OCI-LY1 (cell line): ENCODE measurements around the gene HSPB9.

ENCODE experiments used
- H2AFZ ChIP-seq: fragments of 200-600 bp; sonication (generic), shearing (Covaris generic); 2 replicates; pipeline ENCODE4 v1.6.0; 2014; ENCODE audit warnings: antibody characterized with exemption, mild to moderate bottlenecking, low read length
- H3F3A ChIP-seq: fragments of 200-600 bp; sonication (generic), shearing (Covaris generic); 2 replicates; pipeline ENCODE4 v1.6.0; 2014; ENCODE audit warnings: mild to moderate bottlenecking, antibody characterized with exemption, low read length, moderate library complexity; ENCODE audit not compliant: insufficient read depth
- H3K27ac ChIP-seq: fragments of 200-600 bp; sonication (generic); 2 replicates; pipeline ENCODE4 v1.5.1; 2014; ENCODE audit warnings: low read length, mixed run types, mild to moderate bottlenecking, low read depth; ENCODE audit not compliant: poor library complexity, severe bottlenecking
- H3K27me3 ChIP-seq: fragments of 200-600 bp; sonication (generic); 2 replicates; pipeline ENCODE4 v1.6.0; 2014; ENCODE audit warnings: antibody characterized with exemption, mild to moderate bottlenecking, low read length, moderate library complexity; ENCODE audit not compliant: insufficient read depth
- H3K36me3 ChIP-seq: fragments of 200-600 bp; sonication (generic); 2 replicates; pipeline ENCODE4 v1.6.1; 2014; ENCODE audit warnings: mild to moderate bottlenecking, antibody characterized with exemption, low read length, moderate library complexity, mixed read lengths; ENCODE audit not compliant: insufficient read depth
- H3K4me1 ChIP-seq: fragments of 200-600 bp; sonication (generic); 2 replicates; pipeline ENCODE4 v1.5.1; 2014; ENCODE audit warnings: mild to moderate bottlenecking, low read length, moderate library complexity; ENCODE audit not compliant: insufficient read depth, severe bottlenecking
- H3K4me2 ChIP-seq: fragments of 200-600 bp; sonication (generic), shearing (Covaris generic); 2 replicates; pipeline ENCODE4 v1.6.1; 2014; ENCODE audit warnings: low read length
- H3K4me3 ChIP-seq: fragments of 200-600 bp; sonication (generic); 2 replicates; pipeline ENCODE4 v1.5.1; 2014; ENCODE audit warnings: low read length, low read depth, mild to moderate bottlenecking, mixed read lengths; ENCODE audit not compliant: poor library complexity, severe bottlenecking
- H3K79me2 ChIP-seq: fragments of 200-600 bp; shearing (Covaris generic); 2 replicates; pipeline ENCODE4 v1.6.1; 2016; ENCODE audit warnings: mixed run types, low read length, mixed read lengths; ENCODE audit not compliant: insufficient read depth
- H3K9ac ChIP-seq: fragments of 200-600 bp; sonication (generic), shearing (Covaris generic); 2 replicates; pipeline ENCODE4 v1.6.1; 2014; ENCODE audit warnings: mild to moderate bottlenecking, low read length, mixed read lengths
- H3K9me2 ChIP-seq: fragments of 200-600 bp; sonication (generic), shearing (Covaris generic); 2 replicates; pipeline ENCODE4 v1.6.1; 2014; ENCODE audit warnings: low read depth, mild to moderate bottlenecking, low read length, mixed read lengths
- H3K9me3 ChIP-seq: fragments of 200-600 bp; shearing (Covaris generic); 2 replicates; pipeline ENCODE4 v1.6.1; 2014; ENCODE audit warnings: low read length, mixed read lengths
- H4K20me1 ChIP-seq: fragments of 200-600 bp; sonication (generic), shearing (Covaris generic); 2 replicates; pipeline ENCODE4 v1.6.0; 2016; ENCODE audit warnings: mild to moderate bottlenecking, low read length; ENCODE audit not compliant: insufficient read depth
- EZH2 ChIP-seq: fragments of 200-600 bp; sonication (generic), shearing (Covaris generic); IDR thresholded peaks from 2 replicates; pipeline ENCODE4 v1.8.0; 2017; ENCODE audit warnings: borderline replicate concordance, mixed run types, mild to moderate bottlenecking, antibody characterized with exemption, low read length, moderate library complexity, mixed read lengths
- TF ChIP-seq, protein P1 (sequence below): fragments of 200-600 bp; sonication (generic), shearing (Covaris generic); IDR thresholded peaks from 2 replicates; pipeline ENCODE4 v1.5.1; 2017; ENCODE audit warnings: mild to moderate bottlenecking, antibody characterized with exemption, low read length, moderate library complexity, mixed read lengths

HSPB9 gene

DNA sequence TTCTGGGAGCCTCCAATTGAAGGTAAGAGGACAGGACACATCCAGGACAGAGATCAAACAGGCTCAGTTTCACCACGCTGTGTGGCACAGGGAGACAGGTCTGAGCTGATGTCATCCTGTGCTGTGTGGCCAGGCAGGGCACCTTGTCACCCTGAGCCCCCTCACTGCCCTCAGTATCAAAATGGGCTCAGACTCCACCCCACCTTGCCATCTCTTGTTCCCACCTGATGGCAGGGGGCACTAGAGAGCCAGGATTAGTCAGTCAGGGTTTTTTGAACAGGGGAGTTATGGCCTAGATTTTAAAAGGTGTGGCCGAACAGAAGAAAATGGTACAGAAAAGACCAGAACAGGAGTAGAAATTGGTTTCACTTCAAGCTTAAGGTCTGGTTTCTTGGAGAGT lies 4.1 kb upstream of the HSPB9 start:
- Histone ChIP-seq H3K79me2 (no peaks in the 10 kb centered on the region), H2AFZ (no peak overlapping the region), H3K27ac (no peak overlapping the region), H3F3A (no peaks in the 10 kb centered on the region), H3K9me2 (no peaks in the 10 kb centered on the region), H3K36me3 (peaks cover 33% of the 10 kb centered on the region; the same call in 1 of the 2 replicates), H3K4me2 (no peak overlapping the region; the same call in 1 of the 2 replicates), H3K9me3 (no peaks in the 10 kb centered on the region), H4K20me1 (no peaks in the 10 kb centered on the region), H3K27me3 (no peaks in the 10 kb centered on the region), H3K4me1 (peaks cover 47% of the 10 kb centered on the region), H3K4me3 (no peak overlapping the region), H3K9ac (no peak overlapping the region; the same call in 1 of the 2 replicates)
- TF ChIP-seq, protein P1, sequence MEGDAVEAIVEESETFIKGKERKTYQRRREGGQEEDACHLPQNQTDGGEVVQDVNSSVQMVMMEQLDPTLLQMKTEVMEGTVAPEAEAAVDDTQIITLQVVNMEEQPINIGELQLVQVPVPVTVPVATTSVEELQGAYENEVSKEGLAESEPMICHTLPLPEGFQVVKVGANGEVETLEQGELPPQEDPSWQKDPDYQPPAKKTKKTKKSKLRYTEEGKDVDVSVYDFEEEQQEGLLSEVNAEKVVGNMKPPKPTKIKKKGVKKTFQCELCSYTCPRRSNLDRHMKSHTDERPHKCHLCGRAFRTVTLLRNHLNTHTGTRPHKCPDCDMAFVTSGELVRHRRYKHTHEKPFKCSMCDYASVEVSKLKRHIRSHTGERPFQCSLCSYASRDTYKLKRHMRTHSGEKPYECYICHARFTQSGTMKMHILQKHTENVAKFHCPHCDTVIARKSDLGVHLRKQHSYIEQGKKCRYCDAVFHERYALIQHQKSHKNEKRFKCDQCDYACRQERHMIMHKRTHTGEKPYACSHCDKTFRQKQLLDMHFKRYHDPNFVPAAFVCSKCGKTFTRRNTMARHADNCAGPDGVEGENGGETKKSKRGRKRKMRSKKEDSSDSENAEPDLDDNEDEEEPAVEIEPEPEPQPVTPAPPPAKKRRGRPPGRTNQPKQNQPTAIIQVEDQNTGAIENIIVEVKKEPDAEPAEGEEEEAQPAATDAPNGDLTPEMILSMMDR, result peak; percentile 85
- no peak for TF ChIP-seq EZH2

DNA sequence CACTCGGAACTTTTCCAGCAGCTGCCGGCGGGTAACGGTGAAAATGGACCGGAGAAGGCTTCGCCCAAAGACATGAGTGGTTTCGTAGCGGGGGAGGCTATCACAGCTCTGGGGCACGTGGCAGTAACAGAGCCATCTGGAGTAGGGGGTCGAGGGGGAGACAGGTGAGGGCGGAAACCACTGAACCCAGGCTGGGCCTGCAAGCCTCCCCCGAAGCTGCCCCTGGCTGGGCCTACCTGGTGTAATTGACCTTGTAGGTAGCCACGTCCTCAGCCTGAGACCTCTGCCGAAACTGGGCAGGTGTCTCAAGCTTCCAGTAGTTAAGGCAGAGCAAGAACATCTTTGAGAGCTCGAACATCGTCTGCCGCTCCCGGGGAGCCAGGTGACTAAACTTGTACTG lies 3.3 kb upstream of the HSPB9 start:
- Histone ChIP-seq H3K4me3 (peak overlapping the region; percentile 83), H3F3A (no peaks in the 10 kb centered on the region), H3K27ac (peak overlapping the region; percentile 64), H3K4me1 (peaks cover 47% of the 10 kb centered on the region), H3K9me2 (no peaks in the 10 kb centered on the region), H3K4me2 (peak overlapping the region; percentile 99), H3K79me2 (no peaks in the 10 kb centered on the region), H4K20me1 (no peaks in the 10 kb centered on the region), H3K27me3 (no peaks in the 10 kb centered on the region), H3K9me3 (no peaks in the 10 kb centered on the region), H2AFZ (no peak overlapping the region), H3K36me3 (peaks cover 30% of the 10 kb centered on the region), H3K9ac (peak overlapping the region; percentile 93; the same call in 1 of the 2 replicates)
- TF ChIP-seq, protein P1, result no peak
- TF ChIP-seq EZH2, result no peak

DNA sequence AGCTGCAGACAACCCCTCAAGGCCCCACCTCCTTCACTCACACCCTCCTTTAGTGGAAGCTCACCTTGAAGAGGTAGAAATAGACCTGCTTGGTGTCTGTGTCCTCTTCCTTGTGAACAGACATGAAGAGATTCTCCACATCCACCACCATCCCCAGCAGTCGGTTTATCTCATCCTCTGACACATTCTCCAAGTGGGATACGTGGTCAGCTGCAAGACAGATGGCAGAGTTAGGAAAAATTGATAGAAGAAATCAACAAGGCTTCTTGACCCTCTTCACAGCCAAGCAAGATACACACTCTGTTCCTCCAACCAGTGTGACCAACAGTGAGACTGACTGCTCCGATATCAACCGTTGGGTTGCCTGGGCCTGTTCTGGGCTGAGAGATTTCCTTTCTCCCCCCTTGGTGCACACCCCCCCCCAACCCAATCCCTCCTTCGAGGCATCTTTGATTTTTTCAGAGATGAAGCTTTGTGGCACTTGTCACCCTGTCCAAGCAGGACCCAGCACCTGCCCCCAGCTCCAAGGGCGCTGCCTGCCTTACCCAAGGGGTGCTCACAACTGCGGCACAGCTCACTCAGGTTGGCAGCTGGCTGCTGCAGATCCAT lies 2.3 kb upstream of the HSPB9 start:
- Histone ChIP-seq H4K20me1 (no peaks in the 10 kb centered on the region), H2AFZ (no peak overlapping the region), H3K36me3 (peaks cover 28% of the 10 kb centered on the region), H3K9me3 (no peaks in the 10 kb centered on the region), H3K4me2 (peak overlapping the region; percentile 99), H3K9me2 (no peaks in the 10 kb centered on the region), H3K27ac (peak overlapping the region; percentile 64), H3K79me2 (no peaks in the 10 kb centered on the region), H3F3A (no peaks in the 10 kb centered on the region), H3K4me3 (peak overlapping the region; percentile 83), H3K27me3 (no peaks in the 10 kb centered on the region), H3K9ac (peak overlapping the region; percentile 93), H3K4me1 (peaks cover 45% of the 10 kb centered on the region)
- no peak for TF ChIP-seq EZH2
